Glomerular visceral epithelial cell (primary cell): ENCODE results near the gene DUXA.

Source experiments
- DNase-seq: peaks from one replicate; pipeline ENCODE4 v3.0.0-alpha.2; 2016; ENCODE audit errors: extremely low spot score

The DUXA gene

GRCh38 chr19:57105976-57106721 is 61.1 kb downstream of the DUXA start:
- DNase-seq, result no peak
